Breast epithelium (tissue), 3 donors: ENCODE measurements around the gene PLK5.

Source experiments
- CTCF ChIP-seq, 3 donors: fragments of 450-650 bp; IDR thresholded peaks; one replicate each; pipeline ENCODE4 v1.5.1; 2016 to 2017; ENCODE audit warnings: antibody characterized with exemption in 3 of 3, mild to moderate bottlenecking in 3 of 3, moderate library complexity in 3 of 3
- POLR2A ChIP-seq: fragments of 450-650 bp; IDR thresholded peaks from one replicate; pipeline ENCODE4 v1.6.1; 2016; ENCODE audit warnings: antibody characterized with exemption, mild to moderate bottlenecking, moderate library complexity
- POLR2AphosphoS5 ChIP-seq, 3 donors: sonication (generic); formaldehyde crosslinking; IDR thresholded peaks; one replicate each; pipeline ENCODE4 v1.6.1; 2017; ENCODE audit warnings: antibody characterized with exemption in 3 of 3

DNA sequence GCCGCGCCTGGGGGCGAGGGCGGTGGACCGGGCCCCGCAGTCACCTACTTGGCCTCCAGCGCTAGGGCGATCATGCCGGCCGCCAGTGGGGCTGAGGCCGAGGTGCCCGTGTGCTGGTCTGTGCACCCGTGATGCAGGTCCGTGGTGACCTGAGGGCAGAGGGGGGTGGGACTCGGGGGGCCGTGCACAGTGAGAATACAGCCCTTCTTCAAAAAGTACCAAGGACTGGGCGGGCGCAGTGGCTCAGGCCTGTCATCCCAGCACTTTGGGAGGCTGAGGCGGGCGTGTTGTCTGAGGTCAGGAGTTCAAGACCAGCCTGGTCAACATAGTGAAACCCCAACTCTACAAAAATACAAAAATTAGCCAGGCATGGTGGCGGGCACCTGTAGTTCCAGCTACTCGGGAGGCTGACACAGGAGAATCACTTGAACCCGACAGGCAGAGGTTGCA is 39.9 kb upstream of the PLK5 start:
- TF ChIP-seq CTCF (IDR thresholded peaks at IDR 0.05) (no peak), POLR2A (no peak), POLR2AphosphoS5 (IDR thresholded peaks at IDR 0.05) (no peak)
